HEK293 (cell line): ENCODE data around the gene SPDL1.

Experiments
- CTCF ChIA-PET: fragments of 350-600 bp; formaldehyde crosslinking; extraction: SDS; loops from one replicate; lab custom pipeline; 2021; ENCODE audit warnings: antibody characterized with exemption; lab: Yijun Ruan, JAX
- POLR2A ChIA-PET: fragments of 300-600 bp; formaldehyde crosslinking; extraction: SDS; loops from one replicate; lab custom pipeline; 2020; ENCODE audit warnings: antibody characterized with exemption, inconsistent platforms; lab: Yijun Ruan, JAX
- H3K27ac ChIP-seq: fragments of 200-500 bp; sonication (Bioruptor generic); 2 replicates; pipeline ENCODE4 v1.5.1; 2014; ENCODE audit warnings: low read depth, low read length, control low read depth, inconsistent platforms; ENCODE audit errors: extremely low read depth
- H3K36me3 ChIP-seq, 2 experiments: fragments of 200-500 bp in 1 of 2; sonication (Bioruptor generic) in 1 of 2; 1 replicate in 1 of 2; 2 replicates in 1 of 2; pipeline ENCODE4 v1.5.1; 2014 to 2017; ENCODE audit warnings: inconsistent platforms in 2 of 2, low read length in 2 of 2; ENCODE audit not compliant: control insufficient read depth in 2 of 2, insufficient read depth in 1 of 2
- H3K4me1 ChIP-seq: fragments of 200-500 bp; sonication (Bioruptor generic); 2 replicates; pipeline ENCODE4 v1.5.1; 2014; ENCODE audit warnings: mild to moderate bottlenecking, low read length, inconsistent platforms; ENCODE audit not compliant: control insufficient read depth, insufficient read depth
- H3K4me3 ChIP-seq: 2 replicates; pipeline ENCODE4 v1.5.1; 2011; ENCODE audit warnings: low read depth, mild to moderate bottlenecking, control low read depth, low read length, moderate library complexity
- H3K9me3 ChIP-seq: fragments of 200-500 bp; sonication (Bioruptor generic); 2 replicates; pipeline ENCODE4 v1.5.1; 2014; ENCODE audit warnings: low read depth, low read length, inconsistent platforms; ENCODE audit not compliant: control insufficient read depth, insufficient read depth
- CTCF ChIP-seq: fragments of 450-650 bp; formaldehyde crosslinking; IDR thresholded peaks from 2 replicates; pipeline ENCODE4 v1.5.1; 2016; ENCODE audit warnings: missing biosample characterization, missing genetic modification characterization
- GLI2 ChIP-seq: fragments of 450-650 bp; formaldehyde crosslinking; IDR thresholded peaks from 2 replicates; pipeline ENCODE4; 2017; ENCODE audit warnings: missing biosample characterization, missing genetic modification characterization, low read depth, borderline replicate concordance
- HOXC10 ChIP-seq: sonication (generic); formaldehyde crosslinking; IDR thresholded peaks from 2 replicates; pipeline ENCODE4 v1.8.1; 2023; ENCODE audit warnings: mild to moderate bottlenecking, missing genetic modification reagents
- OSR2 ChIP-seq: fragments of 450-650 bp; formaldehyde crosslinking; IDR thresholded peaks from 2 replicates; pipeline ENCODE4 v1.5.1; 2016; ENCODE audit warnings: missing biosample characterization, missing genetic modification characterization
- PRDM4 ChIP-seq: fragments of 450-650 bp; formaldehyde crosslinking; IDR thresholded peaks from 2 replicates; pipeline ENCODE4 v1.5.1; 2017; ENCODE audit warnings: missing biosample characterization, missing genetic modification characterization
- TSHZ1 ChIP-seq: fragments of 450-650 bp; formaldehyde crosslinking; IDR thresholded peaks from 2 replicates; pipeline ENCODE4 v1.5.1; 2016; ENCODE audit warnings: missing biosample characterization, missing genetic modification characterization, borderline replicate concordance
- ZBTB20 ChIP-seq: fragments of 450-650 bp; formaldehyde crosslinking; IDR thresholded peaks from 2 replicates; pipeline ENCODE4 v1.5.1; 2016; ENCODE audit warnings: missing biosample characterization, missing genetic modification characterization
- ZBTB26 ChIP-seq: fragments of 450-650 bp; formaldehyde crosslinking; optimal IDR thresholded peaks from 2 replicates; pipeline ENCODE3; 2016; ENCODE audit warnings: missing biosample characterization, mild to moderate bottlenecking, missing genetic modification characterization
- ZBTB48 ChIP-seq: fragments of 450-650 bp; formaldehyde crosslinking; IDR thresholded peaks from 2 replicates; pipeline ENCODE4 v1.5.1; 2016; ENCODE audit warnings: missing biosample characterization, missing genetic modification characterization
- ZIC2 ChIP-seq: fragments of 450-650 bp; formaldehyde crosslinking; IDR thresholded peaks from 2 replicates; pipeline ENCODE4 v1.5.1; 2016; ENCODE audit warnings: missing biosample characterization, missing genetic modification characterization
- ZNF114 ChIP-seq: fragments of 450-650 bp; formaldehyde crosslinking; IDR thresholded peaks from 2 replicates; pipeline ENCODE4 v1.5.0; 2017; ENCODE audit warnings: missing biosample characterization, missing genetic modification characterization
- ZNF133 ChIP-seq: fragments of 450-650 bp; formaldehyde crosslinking; IDR thresholded peaks from 2 replicates; pipeline ENCODE4 v1.5.1; 2016; ENCODE audit warnings: missing biosample characterization, missing genetic modification characterization
- ZNF138 ChIP-seq: fragments of 450-650 bp; formaldehyde crosslinking; IDR thresholded peaks from 2 replicates; pipeline ENCODE4 v1.5.1; 2016; ENCODE audit warnings: missing biosample characterization, missing genetic modification characterization, borderline replicate concordance
- ZNF16 ChIP-seq: fragments of 450-650 bp; formaldehyde crosslinking; IDR thresholded peaks from 2 replicates; pipeline ENCODE4 v1.5.1; 2016; ENCODE audit warnings: low read depth, missing biosample characterization, missing genetic modification characterization
- ZNF174 ChIP-seq: fragments of 450-650 bp; formaldehyde crosslinking; IDR thresholded peaks from 2 replicates; pipeline ENCODE4 v1.5.0; 2017; ENCODE audit warnings: missing biosample characterization, mild to moderate bottlenecking, missing genetic modification characterization
- ZNF175 ChIP-seq: fragments of 450-650 bp; formaldehyde crosslinking; IDR thresholded peaks from 2 replicates; pipeline ENCODE4 v1.5.1; 2016; ENCODE audit warnings: missing biosample characterization, missing genetic modification characterization
- ZNF2 ChIP-seq: fragments of 450-650 bp; formaldehyde crosslinking; IDR thresholded peaks from 2 replicates; pipeline ENCODE4 v1.5.1; 2016; ENCODE audit warnings: missing biosample characterization, missing genetic modification characterization
- ZNF214 ChIP-seq: fragments of 450-650 bp; formaldehyde crosslinking; IDR thresholded peaks from 2 replicates; pipeline ENCODE4 v1.5.1; 2017; ENCODE audit warnings: missing biosample characterization, mild to moderate bottlenecking, missing genetic modification characterization, borderline replicate concordance
- ZNF350 ChIP-seq: fragments of 450-650 bp; formaldehyde crosslinking; IDR thresholded peaks from 2 replicates; pipeline ENCODE4 v1.5.0; 2017; ENCODE audit warnings: missing biosample characterization, mild to moderate bottlenecking, missing genetic modification characterization
- ZNF426 ChIP-seq: fragments of 450-650 bp; formaldehyde crosslinking; IDR thresholded peaks from 2 replicates; pipeline ENCODE4 v1.5.1; 2017; ENCODE audit warnings: missing biosample characterization, missing genetic modification characterization, mild to moderate bottlenecking, inconsistent platforms, moderate library complexity
- ZNF530 ChIP-seq: fragments of 450-650 bp; formaldehyde crosslinking; IDR thresholded peaks from 2 replicates; pipeline ENCODE4 v1.5.1; 2016; ENCODE audit warnings: low read depth, missing biosample characterization, missing genetic modification characterization
- ZNF560 ChIP-seq: fragments of 450-650 bp; formaldehyde crosslinking; IDR thresholded peaks from 2 replicates; pipeline ENCODE4 v1.5.1; 2017; ENCODE audit warnings: missing biosample characterization, missing genetic modification characterization, borderline replicate concordance
- ZNF621 ChIP-seq: fragments of 450-650 bp; formaldehyde crosslinking; IDR thresholded peaks from 2 replicates; pipeline ENCODE4 v1.5.1; 2017; ENCODE audit warnings: missing biosample characterization, missing genetic modification characterization
- ZNF701 ChIP-seq: fragments of 450-650 bp; formaldehyde crosslinking; IDR thresholded peaks from 2 replicates; pipeline ENCODE4 v1.5.1; 2016; ENCODE audit warnings: missing biosample characterization, missing genetic modification characterization
- ZSCAN18 ChIP-seq: fragments of 450-650 bp; formaldehyde crosslinking; IDR thresholded peaks from 2 replicates; pipeline ENCODE4 v1.5.1; 2016; ENCODE audit warnings: missing biosample characterization, missing genetic modification characterization

The SPDL1 gene

GRCh38 chr5:169534311-169534880 is 49.2 kb upstream of the SPDL1 start:
- ChIA-PET CTCF (interaction anchor here (1.1 kb wide), 1 partner anchor 11 kb away, joined by 3 read pairs; no protein-coding TSS in a partner anchor), POLR2A (no interaction called here)
- TF ChIP-seq ZNF701 (tag by site-specific recombination) (no peak), CTCF (tag by site-specific recombination) (no peak), ZNF174 (tag by site-specific recombination) (no peak), ZNF214 (tag by site-specific recombination) (no peak), GLI2 (tag by site-specific recombination) (no peak), ZNF426 (tag by site-specific recombination) (no peak), ZNF114 (tag by site-specific recombination) (no peak), ZNF350 (tag by site-specific recombination) (no peak), ZBTB26 (tag by site-specific recombination) (no peak), ZNF16 (tag by site-specific recombination) (no peak), OSR2 (tag by site-specific recombination) (no peak), PRDM4 (tag by site-specific recombination) (no peak), ZNF138 (tag by site-specific recombination) (no peak), ZNF621 (tag by site-specific recombination) (no peak), ZSCAN18 (tag by site-specific recombination) (no peak), ZNF560 (tag by site-specific recombination) (no peak), ZIC2 (no peak), ZBTB48 (no peak)
- Histone ChIP-seq H3K9me3 (no peaks in the 10 kb centered on the region), H3K27ac (no peak overlapping the region), H3K4me3 (no peak overlapping the region), H3K36me3 (no peaks in the 10 kb centered on the region), H3K4me1 (no peaks in the 10 kb centered on the region)

- ChIA-PET POLR2A (no interaction called here), CTCF (interaction anchor here (1.1 to 1.3 kb wide), 2 partner anchors 11 to 13 kb away, joined by 3 to 4 read pairs; no protein-coding TSS in a partner anchor)
- H3K27ac ChIP-seq, result no peak overlapping the region
- no peak overlapping the region for H3K4me3 ChIP-seq
- H3K9me3 ChIP-seq, result no peaks in the 10 kb centered on the region
- H3K4me1 ChIP-seq, result no peaks in the 10 kb centered on the region
- H3K36me3 ChIP-seq, result no peaks in the 10 kb centered on the region
- no peak for TF ChIP-seq ZNF175
- no peak for TF ChIP-seq ZNF2 (tag by site-specific recombination)
- TF ChIP-seq GLI2 (tag by site-specific recombination), result no peak
- no peak for TF ChIP-seq ZNF530
- TF ChIP-seq HOXC10 (CRISPR knock-in tag), result no peak
- no peak for TF ChIP-seq ZNF133 (tag by site-specific recombination)
- TF ChIP-seq TSHZ1 (tag by site-specific recombination), result no peak
- no peak for TF ChIP-seq ZBTB20 (tag by site-specific recombination)
These were observed 48.6 kb upstream of the SPDL1 start for GRCh38 chr5:169534939-169535338.
